Fibroblast of mammary gland (primary cell): ENCODE measurements around the gene GOLGA2.

Experiments used
- DNase-seq: peaks from one replicate; pipeline ENCODE4 v3.0.0-alpha.2; 2010; ENCODE audit warnings: low read depth
- H3K4me3 ChIP-seq: 2 replicates; pipeline ENCODE4 v1.5.1; 2011; ENCODE audit warnings: low read depth, mild to moderate bottlenecking, low read length, moderate library complexity; ENCODE audit not compliant: control insufficient read depth
- CTCF ChIP-seq: conservative IDR thresholded peaks from 2 replicates; pipeline ENCODE4 v1.5.1; 2011; ENCODE audit warnings: low read depth, low read length, inconsistent platforms; ENCODE audit not compliant: control insufficient read depth, insufficient read depth

Gene GOLGA2

GRCh38 chr9:128208946-128209669 is 66.7 kb downstream of the GOLGA2 start:
- TF ChIP-seq CTCF: no peak
- no peak for DNase-seq
- no peak overlapping the region for H3K4me3 ChIP-seq

- no peak for DNase-seq
- no peak for TF ChIP-seq CTCF
- H3K4me3 ChIP-seq: no peak overlapping the region
Observed at GRCh38 chr9:128208386-128208785, 67.4 kb downstream of the GOLGA2 start.

- TF ChIP-seq CTCF: no peak
- no peak for DNase-seq
- H3K4me3 ChIP-seq: no peak overlapping the region
Observed at GRCh38 chr9:128206916-128207910, 68.6 kb downstream of the GOLGA2 start.

- no peak for DNase-seq
- no peak for TF ChIP-seq CTCF
- no peak overlapping the region for H3K4me3 ChIP-seq
Observed at GRCh38 chr9:128206484-128206883, 69.3 kb downstream of the GOLGA2 start.
